Adrenal gland (tissue), 5 donors: ENCODE data around the gene ZEB1.

Experiments used
- POLR2A ChIP-seq, 2 donors: fragments of 450-650 bp; IDR thresholded peaks; one replicate each; pipeline ENCODE4 v1.6.1; 2017; ENCODE audit warnings: antibody characterized with exemption in 2 of 2, mild to moderate bottlenecking in 2 of 2, moderate library complexity in 1 of 2
- TF ChIP-seq, protein P1 (sequence below), 6 experiments: fragments of 450-650 bp in 4 of 6; fragments of 200-600 bp in 2 of 6; sonication (generic) in 1 of 6; IDR thresholded peaks; 1 replicate in 5 of 6; 2 replicates in 1 of 6; pipeline versions ENCODE4 v1.5.1 to v1.8.0; 2016 to 2021; ENCODE audit warnings: antibody characterized with exemption in 6 of 6, mild to moderate bottlenecking in 2 of 6, moderate library complexity in 1 of 6
- donor health status: DM: no; HTN: no; CAD: no.

DNA sequence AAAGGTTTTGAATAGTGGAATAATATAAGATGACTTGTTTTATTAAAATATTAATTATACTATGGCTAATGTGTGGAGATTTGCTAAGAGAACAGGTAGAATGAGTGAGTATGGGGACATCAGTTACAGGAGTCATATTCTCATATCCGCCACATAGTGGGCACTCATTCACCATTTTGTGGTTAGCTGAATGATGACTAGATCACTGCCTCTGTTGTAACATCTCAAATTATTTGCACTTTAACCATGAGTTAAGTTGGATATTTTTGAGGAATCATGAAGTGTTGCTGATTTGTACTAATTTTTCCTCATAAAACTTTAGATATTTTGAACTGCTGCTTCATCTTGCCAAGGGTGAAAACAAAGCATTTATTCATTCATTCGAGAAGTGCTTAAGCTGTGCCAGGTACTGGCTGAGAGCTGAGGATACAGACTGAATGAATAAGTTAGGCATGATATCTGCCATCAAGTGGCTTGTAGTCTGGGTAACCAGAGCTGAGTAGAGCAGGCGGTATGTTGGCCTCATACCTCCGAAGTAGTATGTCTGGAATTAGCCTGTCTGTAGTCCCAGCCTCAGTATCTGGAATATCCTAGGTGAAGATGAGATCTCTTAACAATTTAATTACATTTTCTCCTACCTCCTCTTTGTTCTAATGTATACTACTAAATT, 100.5 kb downstream of the ZEB1 start:
- TF ChIP-seq, protein P1, sequence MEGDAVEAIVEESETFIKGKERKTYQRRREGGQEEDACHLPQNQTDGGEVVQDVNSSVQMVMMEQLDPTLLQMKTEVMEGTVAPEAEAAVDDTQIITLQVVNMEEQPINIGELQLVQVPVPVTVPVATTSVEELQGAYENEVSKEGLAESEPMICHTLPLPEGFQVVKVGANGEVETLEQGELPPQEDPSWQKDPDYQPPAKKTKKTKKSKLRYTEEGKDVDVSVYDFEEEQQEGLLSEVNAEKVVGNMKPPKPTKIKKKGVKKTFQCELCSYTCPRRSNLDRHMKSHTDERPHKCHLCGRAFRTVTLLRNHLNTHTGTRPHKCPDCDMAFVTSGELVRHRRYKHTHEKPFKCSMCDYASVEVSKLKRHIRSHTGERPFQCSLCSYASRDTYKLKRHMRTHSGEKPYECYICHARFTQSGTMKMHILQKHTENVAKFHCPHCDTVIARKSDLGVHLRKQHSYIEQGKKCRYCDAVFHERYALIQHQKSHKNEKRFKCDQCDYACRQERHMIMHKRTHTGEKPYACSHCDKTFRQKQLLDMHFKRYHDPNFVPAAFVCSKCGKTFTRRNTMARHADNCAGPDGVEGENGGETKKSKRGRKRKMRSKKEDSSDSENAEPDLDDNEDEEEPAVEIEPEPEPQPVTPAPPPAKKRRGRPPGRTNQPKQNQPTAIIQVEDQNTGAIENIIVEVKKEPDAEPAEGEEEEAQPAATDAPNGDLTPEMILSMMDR (IDR thresholded peaks at IDR 0.05): no peak
- no peak for TF ChIP-seq POLR2A (IDR thresholded peaks at IDR 0.05)
